ENCODE measurements around the gene DPYD. TPM values are rescaled to one million over a fixed set of nuclear protein-coding genes. Genes with fewer than 3 reads are reported as not detected.

DPYD gene
- total RNA-seq, 1 donor from 2014 or later = 12.6 TPM

GRCh38 chr1:97144527-97144926, 776.3 kb downstream of the DPYD start:
- intact Hi-C loops (cut with micrococcal nuclease) = no loop called here
- Mint-ChIP-seq H3K36me3 (ENCODE audit: low read depth) (no peaks in the 10 kb centered on the region), H3K9me3 (no peaks in the 10 kb centered on the region), H3K4me1 (no peaks in the 10 kb centered on the region), H3K27ac (no peak overlapping the region), H3K27me3 (no peaks in the 10 kb centered on the region), H3K4me3 (no peak overlapping the region)
- POLR2A ChIA-PET = no interaction called here
- DNase-seq (no peak), ATAC-seq (ENCODE audit: low read depth) (no peak)
- no peak for TF ChIP-seq CTCF (IDR thresholded peaks at IDR 0.05)
- CTCF ChIA-PET = no interaction called here

- H3K27ac Mint-ChIP-seq = no peak overlapping the region
- no peak for ATAC-seq (ENCODE audit: low read depth)
- TF ChIP-seq CTCF (IDR thresholded peaks at IDR 0.05) = no peak
- POLR2A ChIA-PET = no interaction called here
- DNase-seq = no peak
- intact Hi-C loops (cut with micrococcal nuclease) = no loop called here
- no peak overlapping the region for H3K4me3 Mint-ChIP-seq
- no peaks in the 10 kb centered on the region for H3K36me3 Mint-ChIP-seq (ENCODE audit: low read depth)
- no peaks in the 10 kb centered on the region for H3K27me3 Mint-ChIP-seq
- H3K9me3 Mint-ChIP-seq = no peaks in the 10 kb centered on the region
- CTCF ChIA-PET = no interaction called here
- peaks cover 4% of the 10 kb centered on the region for H3K4me1 Mint-ChIP-seq
These were observed 777.5 kb downstream of the DPYD start for GRCh38 chr1:97143236-97143882.

- POLR2A ChIA-PET = no interaction called here
- Mint-ChIP-seq H3K4me1 (peaks cover 8% of the 10 kb centered on the region), H3K36me3 (ENCODE audit: low read depth) (no peaks in the 10 kb centered on the region)
These were observed 780.2 kb downstream of the DPYD start for GRCh38 chr1:97140611-97141010.

GRCh38 chr1:97139512-97139911, 781.3 kb downstream of the DPYD start:
- intact Hi-C loops (cut with micrococcal nuclease) = no loop called here
- H3K9me3 Mint-ChIP-seq = no peaks in the 10 kb centered on the region
- ChIA-PET POLR2A (no interaction called here), CTCF (interaction anchor here (0.7 to 1.6 kb wide), 4 partner anchors 11 to 1295 kb away, joined by 3 to 7 read pairs (median 4); no protein-coding TSS in a partner anchor)
- no peaks in the 10 kb centered on the region for H3K36me3 Mint-ChIP-seq (ENCODE audit: low read depth)
- DNase-seq (no peak), ATAC-seq (ENCODE audit: low read depth) (no peak)
- H3K27ac Mint-ChIP-seq = no peak overlapping the region
- peaks cover 8% of the 10 kb centered on the region for H3K4me1 Mint-ChIP-seq
- H3K4me3 Mint-ChIP-seq = no peak overlapping the region
- TF ChIP-seq CTCF (IDR thresholded peaks at IDR 0.05) = no peak
- no peaks in the 10 kb centered on the region for H3K27me3 Mint-ChIP-seq

More at GRCh38 chr1:97140611-97141010, 780.2 kb downstream of the DPYD start:
- no peak for TF ChIP-seq CTCF (IDR thresholded peaks at IDR 0.05)
- DNase-seq (no peak), ATAC-seq (ENCODE audit: low read depth) (no peak)
- H3K9me3 Mint-ChIP-seq = no peaks in the 10 kb centered on the region
- no peaks in the 10 kb centered on the region for H3K27me3 Mint-ChIP-seq
- no peak overlapping the region for H3K27ac Mint-ChIP-seq
- CTCF ChIA-PET = no interaction called here
- no peak overlapping the region for H3K4me3 Mint-ChIP-seq
- intact Hi-C loops (cut with micrococcal nuclease) = no loop called here

- Mint-ChIP-seq H3K27ac (no peak overlapping the region), H3K9me3 (no peaks in the 10 kb centered on the region), H3K27me3 (no peaks in the 10 kb centered on the region), H3K4me3 (peak overlapping the region; percentile 42), H3K4me1 (peaks cover 8% of the 10 kb centered on the region), H3K36me3 (ENCODE audit: low read depth) (no peaks in the 10 kb centered on the region)
- ATAC-seq (ENCODE audit: low read depth) = no peak
- no peak for TF ChIP-seq CTCF (IDR thresholded peaks at IDR 0.05)
- ChIA-PET POLR2A (no interaction called here), CTCF (interaction anchor here (0.7 to 2.3 kb wide), 8 partner anchors 10 to 915 kb away, joined by 3 to 15 read pairs (median 4); no protein-coding TSS in a partner anchor)
- intact Hi-C loops (cut with micrococcal nuclease) = loop anchor here (1.0 kb wide), 3 partner anchors 387 to 913 kb away; no protein-coding TSS in a partner anchor
- no peak for DNase-seq
These were observed 782.3 kb downstream of the DPYD start for GRCh38 chr1:97138515-97139032.

All from activated B cell treated with CpG ODN at 0.5 μM for 24 hours (primary cell).